Measurements from ENCODE around the gene U2AF1L4.

DNA sequence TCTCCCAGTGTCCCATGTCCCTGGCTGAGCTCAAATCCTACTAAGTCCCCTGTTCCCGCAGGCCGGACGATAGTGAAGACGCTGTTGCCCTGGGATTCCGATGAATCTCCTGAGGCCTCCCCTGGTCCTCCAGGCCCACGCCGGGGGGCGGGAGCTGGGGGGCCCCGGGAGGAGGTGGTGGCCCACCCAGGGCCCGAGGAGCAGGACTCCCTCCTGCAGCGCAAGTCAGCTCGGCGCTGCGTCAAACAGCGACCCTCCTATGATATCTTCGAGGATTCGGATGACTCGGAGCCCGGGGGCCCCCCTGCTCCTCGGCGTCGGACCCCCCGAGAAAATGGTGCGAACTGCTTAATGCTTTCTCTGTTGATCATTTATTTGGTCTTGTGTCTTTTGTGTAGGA is 21.5 kb downstream of the U2AF1L4 start:
- TF ChIP-seq, protein P1, sequence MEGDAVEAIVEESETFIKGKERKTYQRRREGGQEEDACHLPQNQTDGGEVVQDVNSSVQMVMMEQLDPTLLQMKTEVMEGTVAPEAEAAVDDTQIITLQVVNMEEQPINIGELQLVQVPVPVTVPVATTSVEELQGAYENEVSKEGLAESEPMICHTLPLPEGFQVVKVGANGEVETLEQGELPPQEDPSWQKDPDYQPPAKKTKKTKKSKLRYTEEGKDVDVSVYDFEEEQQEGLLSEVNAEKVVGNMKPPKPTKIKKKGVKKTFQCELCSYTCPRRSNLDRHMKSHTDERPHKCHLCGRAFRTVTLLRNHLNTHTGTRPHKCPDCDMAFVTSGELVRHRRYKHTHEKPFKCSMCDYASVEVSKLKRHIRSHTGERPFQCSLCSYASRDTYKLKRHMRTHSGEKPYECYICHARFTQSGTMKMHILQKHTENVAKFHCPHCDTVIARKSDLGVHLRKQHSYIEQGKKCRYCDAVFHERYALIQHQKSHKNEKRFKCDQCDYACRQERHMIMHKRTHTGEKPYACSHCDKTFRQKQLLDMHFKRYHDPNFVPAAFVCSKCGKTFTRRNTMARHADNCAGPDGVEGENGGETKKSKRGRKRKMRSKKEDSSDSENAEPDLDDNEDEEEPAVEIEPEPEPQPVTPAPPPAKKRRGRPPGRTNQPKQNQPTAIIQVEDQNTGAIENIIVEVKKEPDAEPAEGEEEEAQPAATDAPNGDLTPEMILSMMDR (IDR thresholded peaks at IDR 0.05): no peak
- TF ChIP-seq POLR2A (IDR thresholded peaks at IDR 0.05): no peak

Measured in body of pancreas (tissue), 4 donors.